ENCODE results near the gene PAQR4. TPM values are rescaled to one million over a fixed set of nuclear protein-coding genes. Genes with fewer than 3 reads are reported as not detected.

Gene PAQR4
- polyA plus RNA-seq, 1 donor from 2014 or later, result 47.8 TPM

- no peak overlapping the region for H3K4me2 ChIP-seq (ENCODE audit: low read length)
These were observed 12.6 kb upstream of the PAQR4 start for GRCh38 chr16:2956579-2956956.

GRCh38 chr16:2959206-2959605, 9.9 kb upstream of the PAQR4 start:
- no peak overlapping the region for H3K27ac ChIP-seq (ENCODE audit: low read length)
- no peaks in the 10 kb centered on the region for H3K9me2 ChIP-seq (ENCODE audit: insufficient read depth, low read length)
- no peaks in the 10 kb centered on the region for H4K20me1 ChIP-seq (ENCODE audit: insufficient read depth)
- no peak overlapping the region for H2AFZ ChIP-seq (ENCODE audit: low read depth, low read length)
- H3K4me2 ChIP-seq (ENCODE audit: low read length), result no peak overlapping the region
- no peaks in the 10 kb centered on the region for H3K9me3 ChIP-seq (ENCODE audit: low read length)
- H3K36me3 ChIP-seq (ENCODE audit: insufficient read depth, low read length), result no peaks in the 10 kb centered on the region
- H3K27me3 ChIP-seq (ENCODE audit: insufficient read depth, low read depth, low read length), result peaks cover 17% of the 10 kb centered on the region
- no peak overlapping the region for H3K4me3 ChIP-seq (ENCODE audit: low read length)
- H3K9ac ChIP-seq (ENCODE audit: low read length), result no peak overlapping the region
- no peaks in the 10 kb centered on the region for H3F3A ChIP-seq (ENCODE audit: insufficient read depth, low read length, poor library complexity, severe bottlenecking)
- H3K79me2 ChIP-seq (replicated peaks; ENCODE audit: insufficient read depth, low read length), result no peaks in the 10 kb centered on the region
- no peak for TF ChIP-seq MXI1 (conservative IDR thresholded peaks at IDR 0.05; ENCODE audit: poor library complexity, severe bottlenecking)
- TF ChIP-seq RAD21 (conservative IDR thresholded peaks at IDR 0.05), result no peak
- no peak for TF ChIP-seq EP300 (conservative IDR thresholded peaks at IDR 0.05; ENCODE audit: poor library complexity, severe bottlenecking)
- no peak for TF ChIP-seq CTCF (IDR thresholded peaks at IDR 0.05; ENCODE audit: poor library complexity, severe bottlenecking)
- TF ChIP-seq REST (IDR thresholded peaks at IDR 0.05; ENCODE audit: borderline replicate concordance), result no peak
- no peak for TF ChIP-seq SMC3 (conservative IDR thresholded peaks at IDR 0.05; ENCODE audit: poor library complexity)
- no peak for TF ChIP-seq POLR2AphosphoS5 (IDR thresholded peaks at IDR 0.05)

More at GRCh38 chr16:2956579-2956956, 12.6 kb upstream of the PAQR4 start:
- no peaks in the 10 kb centered on the region for H3F3A ChIP-seq (ENCODE audit: insufficient read depth, low read length, poor library complexity, severe bottlenecking)
- no peaks in the 10 kb centered on the region for H3K9me3 ChIP-seq (ENCODE audit: low read length)
- H3K9me2 ChIP-seq (ENCODE audit: insufficient read depth, low read length), result no peaks in the 10 kb centered on the region
- no peak overlapping the region for H2AFZ ChIP-seq (ENCODE audit: low read depth, low read length)
- H3K27ac ChIP-seq (ENCODE audit: low read length), result no peak overlapping the region
- H3K36me3 ChIP-seq (ENCODE audit: insufficient read depth, low read length), result no peaks in the 10 kb centered on the region
- H3K9ac ChIP-seq (ENCODE audit: low read length), result no peak overlapping the region
- H4K20me1 ChIP-seq (ENCODE audit: insufficient read depth), result no peaks in the 10 kb centered on the region
- no peak overlapping the region for H3K4me3 ChIP-seq (ENCODE audit: low read length)
- TF ChIP-seq POLR2AphosphoS5 (IDR thresholded peaks at IDR 0.05) (no peak), RAD21 (conservative IDR thresholded peaks at IDR 0.05) (no peak), REST (IDR thresholded peaks at IDR 0.05; ENCODE audit: borderline replicate concordance) (no peak), MXI1 (conservative IDR thresholded peaks at IDR 0.05; ENCODE audit: poor library complexity, severe bottlenecking) (no peak), EP300 (conservative IDR thresholded peaks at IDR 0.05; ENCODE audit: poor library complexity, severe bottlenecking) (no peak), SMC3 (conservative IDR thresholded peaks at IDR 0.05; ENCODE audit: poor library complexity) (no peak), EZH2 (IDR thresholded peaks at IDR 0.05; ENCODE audit: borderline replicate concordance, insufficient read depth, low read length, poor library complexity, severe bottlenecking) (no peak), CTCF (IDR thresholded peaks at IDR 0.05; ENCODE audit: poor library complexity, severe bottlenecking) (no peak), TAF1 (IDR thresholded peaks at IDR 0.05; ENCODE audit: low read depth) (no peak)
- no peaks in the 10 kb centered on the region for H3K27me3 ChIP-seq (ENCODE audit: insufficient read depth, low read depth, low read length)
- H3K79me2 ChIP-seq (replicated peaks; ENCODE audit: insufficient read depth, low read length), result no peaks in the 10 kb centered on the region
